NCI-H2081 (cell line): ENCODE results near the gene ENOX1.

ENCODE experiments used
- DNase-seq, 2 experiments: peaks; one replicate each; lab custom pipeline; 2025; lab: John Stamatoyannopoulos, UW

The ENOX1 gene

GRCh38 chr13:43484432-43485225, 302.1 kb downstream of the ENOX1 start:
- no peak for DNase-seq

DNA sequence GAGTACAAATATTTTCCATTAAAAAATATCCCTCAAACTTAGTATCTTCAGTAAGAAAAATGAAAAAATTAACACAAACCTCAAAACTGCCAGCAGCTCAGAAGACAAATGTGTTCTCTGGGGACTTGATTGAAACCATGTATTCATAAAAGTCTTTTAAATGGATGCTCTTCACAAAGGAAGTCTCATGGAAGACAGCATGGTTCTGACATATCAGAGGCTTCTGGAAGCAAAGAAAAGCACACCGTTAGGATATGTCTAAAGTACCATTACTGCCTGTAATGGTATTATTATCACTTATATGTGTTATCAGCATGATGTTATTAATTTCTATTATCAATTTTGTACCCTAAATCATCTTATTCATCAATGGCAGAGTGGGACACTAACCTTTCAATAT, 302.8 kb downstream of the ENOX1 start:
- no peak for DNase-seq

DNA sequence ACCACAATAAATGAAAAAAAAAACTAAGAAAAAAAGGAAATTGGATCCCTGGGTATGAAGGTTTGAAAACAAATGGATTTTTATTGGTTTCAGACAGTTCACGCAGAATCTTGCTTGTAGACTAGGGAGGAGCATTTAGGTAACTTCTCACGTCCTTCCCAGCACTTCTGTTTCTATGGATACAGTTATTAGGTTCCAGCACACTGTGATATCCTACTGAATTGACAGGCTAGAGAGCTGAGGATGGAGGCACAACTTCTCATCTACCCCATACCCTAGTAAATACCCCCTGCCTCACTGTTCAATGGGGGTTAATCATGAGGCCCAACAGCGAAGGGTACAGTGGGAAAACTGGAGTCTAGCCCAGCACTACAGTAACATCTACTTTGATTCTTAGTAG, 304.1 kb downstream of the ENOX1 start:
- DNase-seq: no peak

GRCh38 chr13:43482026-43482425, 304.7 kb downstream of the ENOX1 start:
- DNase-seq: no peak

GRCh38 chr13:43478902-43479301, 307.9 kb downstream of the ENOX1 start:
- no peak for DNase-seq

- DNase-seq: no peak
Observed at GRCh38 chr13:43478211-43478610, 308.6 kb downstream of the ENOX1 start.

DNA sequence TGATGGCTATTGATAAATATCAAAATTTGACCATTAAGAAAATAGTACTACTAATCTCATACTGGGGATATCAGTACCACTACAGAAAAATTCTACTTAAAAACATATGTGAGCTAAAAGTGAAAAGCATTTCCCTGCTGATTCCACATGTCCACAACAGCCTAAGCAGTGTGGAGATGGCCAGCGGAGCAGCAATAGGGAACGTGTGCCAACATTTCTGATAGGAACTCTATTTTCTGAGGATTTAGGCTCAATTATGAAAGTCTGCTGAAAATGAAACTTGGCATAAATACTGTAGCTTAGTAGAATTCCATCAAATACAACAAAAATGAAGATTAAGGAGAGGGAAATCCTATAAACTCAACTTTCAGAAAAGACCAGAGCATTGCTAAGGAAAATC, 311.6 kb downstream of the ENOX1 start:
- DNase-seq: no peak

- no peak for DNase-seq
Observed at GRCh38 chr13:43473437-43473836, 313.3 kb downstream of the ENOX1 start.

GRCh38 chr13:43472980-43473379, 313.8 kb downstream of the ENOX1 start:
- no peak for DNase-seq

DNA sequence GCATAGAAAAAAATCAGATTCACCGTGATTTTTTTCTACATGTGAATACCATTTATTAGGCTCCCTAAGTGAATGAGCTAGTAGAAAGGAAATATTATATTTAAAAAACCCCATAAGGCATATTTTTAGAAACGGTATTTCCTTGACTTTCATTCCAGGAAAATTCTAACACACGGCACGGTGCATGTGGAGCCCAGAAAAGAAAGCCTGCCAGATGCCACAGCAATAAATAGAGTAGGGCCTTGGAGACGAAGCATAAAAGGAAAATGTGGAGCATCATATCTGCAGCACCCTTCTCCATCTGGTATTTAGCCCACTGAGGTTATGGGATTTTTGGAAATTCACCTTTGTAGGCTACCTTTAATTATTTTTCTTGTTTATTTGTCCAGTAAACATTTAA, 314.4 kb downstream of the ENOX1 start:
- DNase-seq: no peak

GRCh38 chr13:43470610-43471009, 316.2 kb downstream of the ENOX1 start:
- DNase-seq: no peak

DNA sequence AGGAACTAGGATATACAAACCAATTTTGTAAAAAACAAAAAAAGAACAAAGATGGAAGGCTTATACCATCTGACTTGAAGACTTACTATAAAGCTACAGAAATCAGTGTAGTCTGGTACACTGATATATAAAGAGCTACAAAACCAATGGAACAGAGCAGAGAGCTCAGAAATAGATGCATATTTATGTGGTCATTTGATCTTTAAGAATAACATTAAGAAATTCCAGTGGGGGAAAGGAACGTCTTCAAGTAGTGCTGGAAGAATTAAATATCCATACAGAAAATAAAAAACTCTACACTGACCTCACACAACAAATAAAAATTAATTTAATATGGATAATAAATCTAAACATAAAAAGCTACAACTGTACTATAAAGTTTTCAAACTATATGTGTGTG, 317.0 kb downstream of the ENOX1 start:
- no peak for DNase-seq

DNA sequence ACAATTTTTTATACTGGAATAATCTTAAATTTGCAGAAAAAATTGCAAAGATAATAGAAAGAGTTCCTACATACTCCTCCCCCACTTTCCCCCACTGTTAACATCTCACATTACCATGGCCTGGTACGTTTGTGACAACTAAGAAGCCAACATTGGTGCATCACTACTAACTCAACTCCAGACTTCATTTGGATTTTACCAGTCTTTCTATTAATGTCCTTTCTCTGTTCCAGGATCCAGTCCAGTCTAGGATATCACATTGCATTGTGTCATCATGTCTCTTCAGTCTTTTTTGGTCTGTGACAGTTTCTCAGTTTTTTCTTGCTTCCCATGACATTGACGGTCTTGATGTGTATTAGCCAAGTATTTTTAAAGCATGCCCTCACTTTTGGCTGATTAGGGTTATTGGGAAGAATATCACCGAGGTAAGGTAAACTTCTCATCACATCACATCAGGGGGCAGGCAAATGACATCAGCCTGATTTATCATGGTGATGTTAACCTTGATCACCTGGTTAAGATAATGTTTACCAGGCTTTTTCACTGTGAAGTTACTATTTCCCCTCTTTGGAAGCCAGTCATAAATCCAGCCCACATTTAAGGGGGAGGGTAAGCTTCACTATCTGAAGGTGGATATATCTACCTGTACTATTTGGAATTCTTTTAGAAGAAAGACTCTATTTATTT, 322.1 kb downstream of the ENOX1 start:
- no peak for DNase-seq

DNA sequence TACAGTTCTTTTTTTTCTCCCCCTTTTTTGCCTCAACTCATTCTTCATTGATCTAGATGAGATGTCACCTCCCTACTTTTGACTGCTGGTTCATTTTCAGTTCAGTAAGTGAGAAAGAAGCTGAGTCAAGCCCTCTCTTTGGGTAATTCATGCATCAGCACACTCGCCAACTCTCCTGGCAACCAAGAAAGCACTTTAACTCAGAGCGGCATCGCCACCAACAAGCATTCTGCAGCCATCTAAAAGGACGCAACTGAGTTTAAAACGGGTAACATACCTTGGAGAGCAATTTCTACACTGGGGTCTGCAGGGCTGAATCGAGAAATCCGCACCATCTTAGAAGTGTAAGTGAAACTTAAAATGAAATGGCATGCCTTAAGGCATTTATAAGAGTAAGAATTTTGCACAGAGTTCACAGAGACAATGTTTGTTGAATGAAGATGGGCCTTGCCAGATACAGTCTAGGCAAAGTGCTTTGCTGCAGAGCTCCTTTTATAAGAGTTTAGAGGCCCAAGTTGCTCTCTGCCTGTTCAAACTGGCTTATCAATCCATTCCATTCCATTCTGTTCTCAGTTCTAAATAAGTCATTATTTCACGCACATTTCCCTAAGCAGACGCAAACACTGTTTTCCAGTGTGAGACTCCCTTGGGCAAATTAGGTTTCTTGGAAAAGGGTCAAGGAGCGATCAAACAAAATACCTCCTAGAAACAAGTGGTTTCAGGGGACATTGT, 338.0 kb downstream of the ENOX1 start:
- DNase-seq: no peak

- no peak for DNase-seq
Observed at GRCh38 chr13:43446126-43446525, 340.6 kb downstream of the ENOX1 start.

DNA sequence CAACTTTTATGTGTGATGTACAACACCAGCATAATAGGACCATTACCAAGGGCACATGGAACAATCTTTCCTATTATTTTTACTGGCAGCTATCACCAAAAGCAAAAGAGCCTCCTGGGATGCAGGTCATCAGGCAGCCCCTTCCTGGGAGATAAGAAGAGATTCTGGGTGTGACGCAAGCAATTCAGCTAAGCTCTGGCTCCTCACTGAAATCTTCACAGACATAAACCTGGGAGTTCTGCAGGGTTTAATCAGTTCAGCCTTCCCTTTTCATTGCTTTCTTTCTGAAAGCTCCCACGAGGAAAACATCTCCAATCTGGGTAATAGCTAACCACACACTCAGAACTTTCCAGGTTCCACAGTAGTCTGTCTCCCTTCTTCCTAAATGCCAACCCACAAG, 341.1 kb downstream of the ENOX1 start:
- DNase-seq: no peak

GRCh38 chr13:43444081-43444480, 342.7 kb downstream of the ENOX1 start:
- no peak for DNase-seq

GRCh38 chr13:43441899-43442499, 344.8 kb downstream of the ENOX1 start:
- no peak for DNase-seq

DNA sequence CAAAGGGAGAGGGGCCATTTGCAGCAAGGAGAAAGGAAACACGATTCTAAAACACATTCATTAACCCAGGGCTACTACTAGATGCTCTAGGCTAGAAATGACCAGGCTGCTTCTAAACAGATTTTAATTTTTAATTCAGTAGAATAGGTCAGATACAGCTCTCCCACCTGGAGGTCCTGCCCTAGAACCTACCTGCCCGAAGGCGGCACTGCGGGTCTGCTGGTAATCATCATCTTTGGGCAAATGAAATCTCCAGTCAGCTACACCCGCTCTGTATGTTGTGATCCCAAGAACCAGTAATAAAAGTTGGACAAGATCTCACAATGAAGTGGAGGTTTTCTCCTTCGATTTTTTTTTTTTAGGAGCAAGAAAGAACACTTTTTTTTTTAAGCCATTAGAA, 345.3 kb downstream of the ENOX1 start:
- DNase-seq: no peak

GRCh38 chr13:43434191-43434590, 352.6 kb downstream of the ENOX1 start:
- no peak for DNase-seq

- no peak for DNase-seq
Observed at GRCh38 chr13:43433691-43434141, 353.1 kb downstream of the ENOX1 start.

DNA sequence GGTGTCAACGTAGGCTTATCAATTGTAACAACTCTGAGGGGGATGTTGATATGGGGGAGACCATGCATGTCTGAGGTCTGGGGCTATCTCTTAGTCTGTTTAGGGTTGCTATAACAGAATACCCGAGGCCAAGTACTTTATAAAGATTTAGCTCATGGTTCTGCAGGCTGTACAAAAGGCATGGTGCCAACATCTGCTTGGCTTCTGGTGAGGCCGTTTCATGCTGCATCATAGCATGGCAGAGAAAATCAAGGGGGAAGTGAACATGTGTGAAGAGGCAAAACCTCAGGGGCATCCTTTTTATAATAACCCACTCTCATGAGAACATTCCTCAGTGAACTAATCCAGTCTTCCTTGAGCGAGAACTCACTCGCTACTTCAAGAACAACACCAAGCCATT, 353.8 kb downstream of the ENOX1 start:
- DNase-seq: no peak

- DNase-seq: no peak
Observed at GRCh38 chr13:43431841-43432240, 354.9 kb downstream of the ENOX1 start.
